Ovary (tissue), 9 donors: ENCODE measurements around the gene HIF1A. TPM values are rescaled to one million over a fixed set of nuclear protein-coding genes. Genes with fewer than 3 reads are reported as not detected.

Experiments
- DNase-seq, 5 donors: peaks; one replicate each; pipeline ENCODE4 v3.0.0-alpha.2; 2019 to 2020
- H3K27ac ChIP-seq, 2 donors: fragments of 200-600 bp; one replicate each; pipeline versions ENCODE4 v1.5.1 to v1.8.0; 2019 to 2022
- H3K27me3 ChIP-seq: fragments of 200-600 bp; one replicate; pipeline ENCODE4 v1.8.0; 2022
- H3K36me3 ChIP-seq: fragments of 200-600 bp; sonication (generic); one replicate; pipeline ENCODE4 v1.5.1; 2019
- H3K4me1 ChIP-seq: one replicate; pipeline ENCODE4 v1.8.1; 2013; ENCODE audit warnings: mild to moderate bottlenecking, moderate library complexity; ENCODE audit not compliant: insufficient read depth
- H3K4me3 ChIP-seq: fragments of 200-600 bp; sonication (generic); one replicate; pipeline ENCODE4 v1.5.1; 2017
- H3K9me3 ChIP-seq, 2 donors: fragments of 200-600 bp in 1 of 2; sonication (generic) in 1 of 2; one replicate each; pipeline versions ENCODE4 v1.5.1 to v1.8.1; 2013 to 2019; ENCODE audit warnings: mild to moderate bottlenecking in 1 of 2, moderate library complexity in 1 of 2
- CTCF ChIP-seq, 3 donors: fragments of 450-650 bp in 2 of 3; fragments of 200-600 bp in 1 of 3; IDR thresholded peaks; one replicate each; pipeline versions ENCODE4 v1.5.1 to v1.8.0; 2016 to 2022; ENCODE audit warnings: antibody characterized with exemption in 3 of 3, mild to moderate bottlenecking in 1 of 3
- EP300 ChIP-seq: sonication (generic); formaldehyde crosslinking; IDR thresholded peaks from one replicate; pipeline ENCODE4 v1.6.1; 2017; ENCODE audit warnings: antibody characterized with exemption
- POLR2A ChIP-seq: fragments of 450-650 bp; IDR thresholded peaks from one replicate; pipeline ENCODE4 v1.6.1; 2017; ENCODE audit warnings: antibody characterized with exemption, mild to moderate bottlenecking, moderate library complexity
- WGBS, 3 donors: extraction: QIAGEN DNeasy Blood & Tissue Kit in 1 of 3; methylation state at CpG; one replicate each; pipeline versions ENCODE4 v1.1.5 to v1.1.7; 2013 to 2017; 5-methylcytosine and 5-hydroxymethylcytosine counted together
- intact Hi-C, 4 donors: fragments of 100-400 bp; cut with DNase I; formaldehyde crosslinking; loops; one replicate each; pipeline versions ENCODE4 v1.11.0 to v1.15.1; 2022 to 2023
- polyA plus RNA-seq, 2 donors: library from polyadenylated mRNA; stranded (reverse); fragments of 200-250 nt in 1 of 2; fragments of 350-450 nt in 1 of 2; fragmentation: Illumina TruSeq in 1 of 2; extraction: RNeasy Lipid Tissue Mini Kit (QIAGEN cat#74804) in 1 of 2; gene quantifications; one replicate each; pipeline ENCODE4 v1.2.3, GENCODE V29; 2013 to 2014
- total RNA-seq, 7 donors: library from RNA; depleted of rRNA in 2 of 7; stranded (reverse); fragments of >200 nt in 2 of 7; fragmentation: NEBNext Ultra II Directional in 3 of 7; extraction: Animal tissue kit (Norgen Biotek cat#: 25700) in 3 of 7; gene quantifications; one replicate each; pipeline versions ENCODE4 v1.1.0 to v1.2.4, GENCODE V29; 2016 to 2023
- donor health status: DM: no; HTN: no; CAD: no; lungs with moderate emphysema.
- donor health status: DM: no; HTN: no; CAD: no.
- donor health status: Bipolar disorder and iron deficiency.
- donor health status: DM: yes; HTN: yes; CAD: no.
- donor health status: DM: no; HTN: no; CAD: no.
- donor health status: DM: yes; HTN: yes; CAD: no.

The HIF1A gene
- total and polyA plus RNA-seq, 9 donors: 41.6 to 204 (median 116) TPM

GRCh38 chr14:61678975-61679374 lies 16.3 kb upstream of the HIF1A start:
- DNase-seq: no peak
- WGBS, 3 donors: 54 to 69% (median 54%) methylated on average over 2 of the region's 2 CpGs
- no peaks in the 10 kb centered on the region for H3K27me3 ChIP-seq
- H3K4me3 ChIP-seq: no peak overlapping the region
- no peak for TF ChIP-seq POLR2A
- no peak for TF ChIP-seq CTCF (IDR thresholded peaks at IDR 0.05)
- TF ChIP-seq EP300: no peak
- no peaks in the 10 kb centered on the region for H3K9me3 ChIP-seq
- H3K36me3 ChIP-seq: no peaks in the 10 kb centered on the region
- intact Hi-C loops: no loop called here
- no peak overlapping the region for H3K27ac ChIP-seq
- H3K4me1 ChIP-seq: no peaks in the 10 kb centered on the region

- H3K27me3 ChIP-seq: no peaks in the 10 kb centered on the region
- H3K4me1 ChIP-seq: no peaks in the 10 kb centered on the region
- intact Hi-C loops: no loop called here
- TF ChIP-seq POLR2A (no peak), EP300 (no peak), CTCF (IDR thresholded peaks at IDR 0.05) (no peak)
- 94 to 96% (median 95%) methylated on average over 6 of the region's 6 CpGs for WGBS, 3 donors
- DNase-seq: no peak
- H3K4me3 ChIP-seq: no peak overlapping the region
- no peak overlapping the region for H3K27ac ChIP-seq
- H3K36me3 ChIP-seq: no peaks in the 10 kb centered on the region
- H3K9me3 ChIP-seq: no peaks in the 10 kb centered on the region
Measured at GRCh38 chr14:61681413-61681812, 13.9 kb upstream of the HIF1A start.

- Histone ChIP-seq H3K36me3 (no peaks in the 10 kb centered on the region), H3K9me3 (no peaks in the 10 kb centered on the region), H3K4me1 (no peaks in the 10 kb centered on the region), H3K27ac (no peak overlapping the region), H3K27me3 (no peaks in the 10 kb centered on the region), H3K4me3 (no peak overlapping the region)
- TF ChIP-seq CTCF (IDR thresholded peaks at IDR 0.05) (no peak), POLR2A (no peak), EP300 (no peak)
- intact Hi-C loops: no loop called here
- DNase-seq: no peak
- 86 to 89% (median 88%) methylated on average over 2 of the region's 2 CpGs for WGBS, 3 donors
Measured at GRCh38 chr14:61683108-61683507, 12.2 kb upstream of the HIF1A start.

GRCh38 chr14:61690039-61690438 lies 5.3 kb upstream of the HIF1A start:
- Histone ChIP-seq H3K4me3 (no peak overlapping the region), H3K27me3 (no peaks in the 10 kb centered on the region), H3K9me3 (no peaks in the 10 kb centered on the region), H3K27ac (no peak overlapping the region), H3K4me1 (no peaks in the 10 kb centered on the region), H3K36me3 (no peaks in the 10 kb centered on the region)
- DNase-seq: no peak
- no peak for TF ChIP-seq EP300
- no peak for TF ChIP-seq POLR2A
- TF ChIP-seq CTCF (IDR thresholded peaks at IDR 0.05): no peak
- WGBS, 3 donors: 54 to 58% (median 57%) methylated on average over 3 of the region's 3 CpGs
- intact Hi-C loops: loop anchor here in 1 of 4 donors (10.0 kb wide), 1 partner anchor 215 kb away; no protein-coding TSS in a partner anchor
